Uterus (tissue), 4 donors: ENCODE measurements around the gene GALNT2. TPM values are rescaled to one million over a fixed set of nuclear protein-coding genes. Genes with fewer than 3 reads are reported as not detected.

Experiments used
- DNase-seq, 2 donors: peaks; one replicate each; pipeline ENCODE4 v3.0.0-alpha.2; 2019 to 2020
- H3K27ac ChIP-seq, 2 donors: fragments of 200-600 bp; sonication (generic); 1 replicate in 1 of 2; 2 replicates in 1 of 2; pipeline ENCODE4 v1.5.1; 2016 to 2018
- H3K27me3 ChIP-seq, 2 donors: fragments of 200-600 bp; sonication (generic); one replicate each; pipeline ENCODE4 v1.5.1; 2018 to 2019; ENCODE audit warnings: control low read depth in 1 of 2
- H3K36me3 ChIP-seq, 2 donors: fragments of 200-600 bp; sonication (generic); one replicate each; pipeline ENCODE4 v1.5.1; 2019; ENCODE audit warnings: control low read depth in 1 of 2
- H3K4me1 ChIP-seq, 2 donors: fragments of 200-600 bp; sonication (generic); one replicate each; pipeline ENCODE4 v1.5.1; 2018 to 2019; ENCODE audit warnings: control low read depth in 1 of 2
- H3K4me3 ChIP-seq, 2 donors: fragments of 200-600 bp; sonication (generic); 1 replicate in 1 of 2; 2 replicates in 1 of 2; pipeline ENCODE4 v1.5.1; 2018 to 2019; ENCODE audit warnings: mild to moderate bottlenecking in 1 of 2
- H3K9me3 ChIP-seq, 2 donors: fragments of 200-600 bp; sonication (generic); one replicate each; pipeline ENCODE4 v1.5.1; 2019; ENCODE audit warnings: control low read depth in 1 of 2
- CTCF ChIP-seq, 4 experiments: fragments of 200-600 bp in 2 of 4; fragments of 450-650 bp in 2 of 4; sonication (generic) in 2 of 4; IDR thresholded peaks; one replicate each; pipeline ENCODE4 v1.5.1; 2016 to 2019; ENCODE audit warnings: antibody characterized with exemption in 4 of 4, mild to moderate bottlenecking in 2 of 4, moderate library complexity in 1 of 4
- POLR2A ChIP-seq, 2 donors: fragments of 450-650 bp; IDR thresholded peaks; one replicate each; pipeline ENCODE4 v1.6.1; 2016; ENCODE audit warnings: antibody characterized with exemption in 2 of 2, mild to moderate bottlenecking in 1 of 2, moderate library complexity in 1 of 2
- intact Hi-C: fragments of 100-400 bp; cut with DNase I; formaldehyde crosslinking; loops from one replicate; pipeline ENCODE4 v1.15.1; 2023; ENCODE audit warnings: low total_unique reads
- total RNA-seq, 4 donors: library from RNA; depleted of rRNA in 3 of 4; stranded (reverse); fragments of >200 nt in 3 of 4; gene quantifications; one replicate each; pipeline versions ENCODE4 v1.1.0 to v1.2.4, GENCODE V29; 2014 to 2023
- donor health status: DM: yes; HTN: yes; CAD: no.

Gene GALNT2
- total RNA-seq, 4 donors from 2014 or later = 13.6 to 51.6 (median 39.6) TPM

DNA sequence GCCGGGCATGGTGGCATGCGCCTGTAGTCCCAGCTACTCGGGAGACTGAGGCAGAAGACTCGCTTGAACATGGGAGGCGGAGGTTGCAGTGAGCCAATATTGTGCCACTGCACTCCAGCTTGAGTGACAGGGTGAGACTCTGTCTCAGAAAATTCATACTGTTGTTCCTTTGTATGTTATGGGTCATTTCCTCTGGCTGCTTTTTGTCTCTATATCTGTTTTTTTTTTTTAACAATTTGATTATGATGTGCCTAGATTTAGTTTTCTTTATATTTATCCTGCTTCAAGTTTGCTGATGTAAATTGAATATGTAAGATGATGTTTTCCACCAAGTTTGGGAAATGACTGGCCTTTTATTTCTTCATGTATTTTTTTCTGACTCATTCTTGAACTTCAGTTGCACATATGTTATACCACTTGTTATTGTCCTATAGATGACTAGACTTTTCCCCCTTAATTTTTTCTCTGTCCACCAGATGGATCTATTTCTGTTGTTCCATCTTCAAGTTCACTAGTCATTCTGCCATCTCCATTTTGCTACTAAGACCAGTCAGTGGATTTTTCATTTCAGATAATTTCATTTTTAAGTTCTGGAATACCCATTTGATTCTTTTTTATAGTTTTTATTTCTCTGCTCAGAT, 173.5 kb downstream of the GALNT2 start:
- TF ChIP-seq POLR2A (IDR thresholded peaks at IDR 0.05) = no peak
- TF ChIP-seq CTCF (IDR thresholded peaks at IDR 0.05) = no peak
- Histone ChIP-seq H3K36me3 (no peaks in the 10 kb centered on the region), H3K9me3 (no peaks in the 10 kb centered on the region), H3K4me1 (no peaks in the 10 kb centered on the region), H3K27ac (no peak overlapping the region), H3K4me3 (no peak overlapping the region), H3K27me3 (no peaks in the 10 kb centered on the region)
- intact Hi-C loops = no loop called here
- DNase-seq = no peak

DNA sequence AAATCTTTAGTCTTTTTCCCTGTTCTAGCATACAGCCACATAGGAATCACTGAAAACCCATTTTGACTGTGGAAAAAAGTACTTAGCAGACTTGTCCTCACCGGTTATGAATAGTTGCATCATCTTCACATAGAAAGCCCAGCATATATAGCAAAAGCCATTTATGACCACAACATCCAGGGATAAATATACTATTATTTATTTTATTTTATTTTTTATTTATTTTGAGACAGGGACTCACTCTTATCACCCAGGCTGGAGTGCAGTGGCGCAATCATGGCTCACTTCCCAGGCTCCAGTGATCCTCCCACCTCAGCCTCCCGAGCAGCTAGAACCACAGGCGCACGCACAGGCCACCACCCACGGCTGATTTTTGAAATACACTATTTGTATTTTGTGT, 175.3 kb downstream of the GALNT2 start:
- Histone ChIP-seq H3K9me3 (no peaks in the 10 kb centered on the region), H3K4me3 (no peak overlapping the region), H3K36me3 (no peaks in the 10 kb centered on the region), H3K27ac (no peak overlapping the region), H3K4me1 (no peaks in the 10 kb centered on the region), H3K27me3 (no peaks in the 10 kb centered on the region)
- intact Hi-C loops = no loop called here
- no peak for DNase-seq
- no peak for TF ChIP-seq CTCF (IDR thresholded peaks at IDR 0.05)

- Histone ChIP-seq H3K4me3 (no peak overlapping the region), H3K9me3 (no peaks in the 10 kb centered on the region), H3K36me3 (no peaks in the 10 kb centered on the region), H3K4me1 (no peaks in the 10 kb centered on the region), H3K27ac (no peak overlapping the region), H3K27me3 (no peaks in the 10 kb centered on the region)
- no peak for TF ChIP-seq POLR2A (IDR thresholded peaks at IDR 0.05)
- no peak for TF ChIP-seq CTCF (IDR thresholded peaks at IDR 0.05)
- intact Hi-C loops = no loop called here
- no peak for DNase-seq
Measured at GRCh38 chr1:230243146-230243545, 176.1 kb downstream of the GALNT2 start.

GRCh38 chr1:230243583-230244353, 176.7 kb downstream of the GALNT2 start:
- no peak for DNase-seq
- intact Hi-C loops = no loop called here
- TF ChIP-seq CTCF (IDR thresholded peaks at IDR 0.05) (no peak), POLR2A (IDR thresholded peaks at IDR 0.05) (no peak)
- Histone ChIP-seq H3K9me3 (no peaks in the 10 kb centered on the region), H3K4me1 (no peaks in the 10 kb centered on the region), H3K4me3 (no peak overlapping the region), H3K27me3 (no peaks in the 10 kb centered on the region), H3K27ac (no peak overlapping the region), H3K36me3 (no peaks in the 10 kb centered on the region)

DNA sequence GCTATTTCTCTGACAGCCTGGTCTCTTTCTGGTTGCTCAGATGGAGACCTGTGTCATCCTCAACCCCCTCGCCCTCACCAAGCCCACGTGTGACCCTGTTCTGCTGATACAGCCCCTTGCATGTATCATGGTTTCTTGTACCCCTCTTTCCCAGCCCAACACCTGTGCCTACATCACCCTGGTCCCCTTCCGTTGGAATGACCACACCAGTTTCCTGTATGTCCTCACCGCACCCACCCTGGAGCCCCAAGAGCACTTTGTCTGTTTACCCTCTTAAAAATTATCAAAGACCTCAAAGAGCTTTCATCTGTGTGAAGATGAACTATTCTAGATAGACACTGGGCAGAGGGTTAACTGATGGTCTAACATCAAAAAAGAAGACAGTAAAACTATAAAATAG, 179.5 kb downstream of the GALNT2 start:
- no peaks in the 10 kb centered on the region for H3K9me3 ChIP-seq
- H3K36me3 ChIP-seq = no peaks in the 10 kb centered on the region
- intact Hi-C loops = no loop called here
- DNase-seq = no peak
- H3K4me1 ChIP-seq = no peaks in the 10 kb centered on the region
- no peaks in the 10 kb centered on the region for H3K27me3 ChIP-seq
- no peak overlapping the region for H3K27ac ChIP-seq
- no peak for TF ChIP-seq POLR2A (IDR thresholded peaks at IDR 0.05)
- TF ChIP-seq CTCF (IDR thresholded peaks at IDR 0.05) = no peak
- H3K4me3 ChIP-seq = no peak overlapping the region
